ENCODE data around the gene ELOVL7. TPM values are rescaled to one million over a fixed set of nuclear protein-coding genes. Genes with fewer than 3 reads are reported as not detected.
A peak's percentile ranks its signal among the peaks of the same experiment; 100 is the strongest.

The ELOVL7 gene
- total and polyA plus RNA-seq, 4 donors = 2.9 to 5.9 (median 4.3) TPM

- no peaks in the 10 kb centered on the region for H3K27me3 ChIP-seq (ENCODE audit: control insufficient read depth in 3 of 3, insufficient read depth in 3 of 3, low read length in 2 of 3)
- H3K36me3 ChIP-seq (ENCODE audit: control insufficient read depth in 4 of 4, insufficient read depth in 4 of 4, low read length in 4 of 4) = no peaks in the 10 kb centered on the region
- no peak overlapping the region for H3K4me3 ChIP-seq
- DNase-seq (no peak), ATAC-seq (ENCODE audit: insufficient read depth, low FRiP score) (no peak)
- H3K4me1 ChIP-seq (ENCODE audit: control insufficient read depth in 5 of 5, insufficient read depth in 5 of 5, low read length in 5 of 5) = no peaks in the 10 kb centered on the region
- H3K27ac ChIP-seq (ENCODE audit: low read depth in 1 of 2, low read length in 1 of 2) = no peak overlapping the region
- H3K9me3 ChIP-seq (ENCODE audit: control insufficient read depth in 4 of 4, insufficient read depth in 3 of 4, low read length in 3 of 4) = no peaks in the 10 kb centered on the region
- no peak for TF ChIP-seq CTCF (IDR thresholded peaks at IDR 0.05; ENCODE audit: control extremely low read depth, extremely low read depth)
- H3K9ac ChIP-seq (ENCODE audit: insufficient read depth in 1 of 2, low read length in 2 of 2) = no peak overlapping the region
These were observed 33.0 kb downstream of the ELOVL7 start for GRCh38 chr5:60811105-60811504.

- no peaks in the 10 kb centered on the region for H3K9me3 ChIP-seq (ENCODE audit: control insufficient read depth in 4 of 4, insufficient read depth in 3 of 4, low read length in 3 of 4)
- no peak for TF ChIP-seq CTCF (IDR thresholded peaks at IDR 0.05; ENCODE audit: control extremely low read depth, extremely low read depth)
- no peak overlapping the region for H3K4me3 ChIP-seq
- H3K4me1 ChIP-seq (ENCODE audit: control insufficient read depth in 5 of 5, insufficient read depth in 5 of 5, low read length in 5 of 5) = no peaks in the 10 kb centered on the region
- H3K27me3 ChIP-seq (ENCODE audit: control insufficient read depth in 3 of 3, insufficient read depth in 3 of 3, low read length in 2 of 3) = no peaks in the 10 kb centered on the region
- H3K36me3 ChIP-seq (ENCODE audit: control insufficient read depth in 4 of 4, insufficient read depth in 4 of 4, low read length in 4 of 4) = no peaks in the 10 kb centered on the region
- WGBS, 2 donors = 61 to 96% methylated on average over 2 of the region's 2 CpGs
- DNase-seq = no peak
- no peak overlapping the region for H3K9ac ChIP-seq (ENCODE audit: insufficient read depth in 1 of 2, low read length in 2 of 2)
- H3K27ac ChIP-seq (ENCODE audit: low read depth in 1 of 2, low read length in 1 of 2) = no peak overlapping the region
- peak; percentile 46 for ATAC-seq (ENCODE audit: insufficient read depth, low FRiP score)
These were observed 33.5 kb downstream of the ELOVL7 start for GRCh38 chr5:60810438-60811085.

- ATAC-seq (ENCODE audit: insufficient read depth, low FRiP score) (no peak), DNase-seq (peak in 2 of 3 donors; percentile 20 to 55)
- H3K9me3 ChIP-seq (ENCODE audit: control insufficient read depth in 4 of 4, insufficient read depth in 3 of 4, low read length in 3 of 4) = no peaks in the 10 kb centered on the region
- H3K4me3 ChIP-seq = no peak overlapping the region
- TF ChIP-seq CTCF (IDR thresholded peaks at IDR 0.05; ENCODE audit: control extremely low read depth, extremely low read depth) = no peak
- no peaks in the 10 kb centered on the region for H3K27me3 ChIP-seq (ENCODE audit: control insufficient read depth in 3 of 3, insufficient read depth in 3 of 3, low read length in 2 of 3)
- no peaks in the 10 kb centered on the region for H3K36me3 ChIP-seq (ENCODE audit: control insufficient read depth in 4 of 4, insufficient read depth in 4 of 4, low read length in 4 of 4)
- no peaks in the 10 kb centered on the region for H3K4me1 ChIP-seq (ENCODE audit: control insufficient read depth in 5 of 5, insufficient read depth in 5 of 5, low read length in 5 of 5)
- WGBS, 2 donors = 55 to 76% methylated on average over 1 of the region's 1 CpG
- no peak overlapping the region for H3K9ac ChIP-seq (ENCODE audit: insufficient read depth in 1 of 2, low read length in 2 of 2)
- no peak overlapping the region for H3K27ac ChIP-seq (ENCODE audit: low read depth in 1 of 2, low read length in 1 of 2)
These were observed 34.1 kb downstream of the ELOVL7 start for GRCh38 chr5:60809891-60810425.

All from lung (tissue), 12 donors.